ENCODE measurements around the gene ORAI3. TPM values are rescaled to one million over a fixed set of nuclear protein-coding genes. Genes with fewer than 3 reads are reported as not detected.

Gene ORAI3
- polyA plus RNA-seq, 1 donor from 2014 or later, result 7.3 TPM

- Histone ChIP-seq H2AFZ (ENCODE audit: low read depth, low read length) (peak within 1 kb of the TSS; percentile 96), H3K79me2 (replicated peaks; ENCODE audit: insufficient read depth, low read length) (peaks cover 8% of the 10 kb centered on the region), H3K9me3 (ENCODE audit: low read length) (no peaks in the 10 kb centered on the region), H3K9ac (ENCODE audit: low read length) (peak within 1 kb of the TSS; percentile 97), H3K4me3 (ENCODE audit: low read length) (peak within 1 kb of the TSS; percentile 91), H4K20me1 (ENCODE audit: insufficient read depth) (no peaks in the 10 kb centered on the region), H3K27ac (ENCODE audit: low read length) (peak within 1 kb of the TSS; percentile 97), H3K27me3 (ENCODE audit: insufficient read depth, low read depth, low read length) (no peaks in the 10 kb centered on the region), H3K9me2 (ENCODE audit: insufficient read depth, low read length) (no peaks in the 10 kb centered on the region), H3K4me2 (ENCODE audit: low read length) (peak within 1 kb of the TSS; percentile 78), H3F3A (ENCODE audit: insufficient read depth, low read length, poor library complexity, severe bottlenecking) (peaks cover 5% of the 10 kb centered on the region), H3K36me3 (ENCODE audit: insufficient read depth, low read length) (no peaks in the 10 kb centered on the region)
- no peak for TF ChIP-seq EZH2 (IDR thresholded peaks at IDR 0.05; ENCODE audit: borderline replicate concordance, insufficient read depth, low read length, poor library complexity, severe bottlenecking)
- TF ChIP-seq SMC3 (conservative IDR thresholded peaks at IDR 0.05; ENCODE audit: poor library complexity), result peak; percentile 52
- TF ChIP-seq RAD21 (conservative IDR thresholded peaks at IDR 0.05), result no peak
- TF ChIP-seq, protein P1, sequence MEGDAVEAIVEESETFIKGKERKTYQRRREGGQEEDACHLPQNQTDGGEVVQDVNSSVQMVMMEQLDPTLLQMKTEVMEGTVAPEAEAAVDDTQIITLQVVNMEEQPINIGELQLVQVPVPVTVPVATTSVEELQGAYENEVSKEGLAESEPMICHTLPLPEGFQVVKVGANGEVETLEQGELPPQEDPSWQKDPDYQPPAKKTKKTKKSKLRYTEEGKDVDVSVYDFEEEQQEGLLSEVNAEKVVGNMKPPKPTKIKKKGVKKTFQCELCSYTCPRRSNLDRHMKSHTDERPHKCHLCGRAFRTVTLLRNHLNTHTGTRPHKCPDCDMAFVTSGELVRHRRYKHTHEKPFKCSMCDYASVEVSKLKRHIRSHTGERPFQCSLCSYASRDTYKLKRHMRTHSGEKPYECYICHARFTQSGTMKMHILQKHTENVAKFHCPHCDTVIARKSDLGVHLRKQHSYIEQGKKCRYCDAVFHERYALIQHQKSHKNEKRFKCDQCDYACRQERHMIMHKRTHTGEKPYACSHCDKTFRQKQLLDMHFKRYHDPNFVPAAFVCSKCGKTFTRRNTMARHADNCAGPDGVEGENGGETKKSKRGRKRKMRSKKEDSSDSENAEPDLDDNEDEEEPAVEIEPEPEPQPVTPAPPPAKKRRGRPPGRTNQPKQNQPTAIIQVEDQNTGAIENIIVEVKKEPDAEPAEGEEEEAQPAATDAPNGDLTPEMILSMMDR (IDR thresholded peaks at IDR 0.05; ENCODE audit: poor library complexity, severe bottlenecking), result peak; percentile 27
- TF ChIP-seq TAF1 (IDR thresholded peaks at IDR 0.05; ENCODE audit: low read depth), result no peak
- TF ChIP-seq, protein P2, sequence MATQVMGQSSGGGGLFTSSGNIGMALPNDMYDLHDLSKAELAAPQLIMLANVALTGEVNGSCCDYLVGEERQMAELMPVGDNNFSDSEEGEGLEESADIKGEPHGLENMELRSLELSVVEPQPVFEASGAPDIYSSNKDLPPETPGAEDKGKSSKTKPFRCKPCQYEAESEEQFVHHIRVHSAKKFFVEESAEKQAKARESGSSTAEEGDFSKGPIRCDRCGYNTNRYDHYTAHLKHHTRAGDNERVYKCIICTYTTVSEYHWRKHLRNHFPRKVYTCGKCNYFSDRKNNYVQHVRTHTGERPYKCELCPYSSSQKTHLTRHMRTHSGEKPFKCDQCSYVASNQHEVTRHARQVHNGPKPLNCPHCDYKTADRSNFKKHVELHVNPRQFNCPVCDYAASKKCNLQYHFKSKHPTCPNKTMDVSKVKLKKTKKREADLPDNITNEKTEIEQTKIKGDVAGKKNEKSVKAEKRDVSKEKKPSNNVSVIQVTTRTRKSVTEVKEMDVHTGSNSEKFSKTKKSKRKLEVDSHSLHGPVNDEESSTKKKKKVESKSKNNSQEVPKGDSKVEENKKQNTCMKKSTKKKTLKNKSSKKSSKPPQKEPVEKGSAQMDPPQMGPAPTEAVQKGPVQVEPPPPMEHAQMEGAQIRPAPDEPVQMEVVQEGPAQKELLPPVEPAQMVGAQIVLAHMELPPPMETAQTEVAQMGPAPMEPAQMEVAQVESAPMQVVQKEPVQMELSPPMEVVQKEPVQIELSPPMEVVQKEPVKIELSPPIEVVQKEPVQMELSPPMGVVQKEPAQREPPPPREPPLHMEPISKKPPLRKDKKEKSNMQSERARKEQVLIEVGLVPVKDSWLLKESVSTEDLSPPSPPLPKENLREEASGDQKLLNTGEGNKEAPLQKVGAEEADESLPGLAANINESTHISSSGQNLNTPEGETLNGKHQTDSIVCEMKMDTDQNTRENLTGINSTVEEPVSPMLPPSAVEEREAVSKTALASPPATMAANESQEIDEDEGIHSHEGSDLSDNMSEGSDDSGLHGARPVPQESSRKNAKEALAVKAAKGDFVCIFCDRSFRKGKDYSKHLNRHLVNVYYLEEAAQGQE (IDR thresholded peaks at IDR 0.05; ENCODE audit: borderline replicate concordance), result peak; percentile 44
- TF ChIP-seq EP300 (conservative IDR thresholded peaks at IDR 0.05; ENCODE audit: poor library complexity, severe bottlenecking), result peak; percentile 100
- peak; percentile 32 for TF ChIP-seq POLR2AphosphoS5 (IDR thresholded peaks at IDR 0.05)
- peak; percentile 88 for TF ChIP-seq MXI1 (conservative IDR thresholded peaks at IDR 0.05; ENCODE audit: poor library complexity, severe bottlenecking)
These were observed 8.7 kb downstream of the ORAI3 start, which contains the start of gene SETD1A for GRCh38 chr16:30957456-30958174. TSS of gene SETD1A (plus strand) at chr16:30957754. CDS start at chr16:30958732, 978 bp downstream.

DNA sequence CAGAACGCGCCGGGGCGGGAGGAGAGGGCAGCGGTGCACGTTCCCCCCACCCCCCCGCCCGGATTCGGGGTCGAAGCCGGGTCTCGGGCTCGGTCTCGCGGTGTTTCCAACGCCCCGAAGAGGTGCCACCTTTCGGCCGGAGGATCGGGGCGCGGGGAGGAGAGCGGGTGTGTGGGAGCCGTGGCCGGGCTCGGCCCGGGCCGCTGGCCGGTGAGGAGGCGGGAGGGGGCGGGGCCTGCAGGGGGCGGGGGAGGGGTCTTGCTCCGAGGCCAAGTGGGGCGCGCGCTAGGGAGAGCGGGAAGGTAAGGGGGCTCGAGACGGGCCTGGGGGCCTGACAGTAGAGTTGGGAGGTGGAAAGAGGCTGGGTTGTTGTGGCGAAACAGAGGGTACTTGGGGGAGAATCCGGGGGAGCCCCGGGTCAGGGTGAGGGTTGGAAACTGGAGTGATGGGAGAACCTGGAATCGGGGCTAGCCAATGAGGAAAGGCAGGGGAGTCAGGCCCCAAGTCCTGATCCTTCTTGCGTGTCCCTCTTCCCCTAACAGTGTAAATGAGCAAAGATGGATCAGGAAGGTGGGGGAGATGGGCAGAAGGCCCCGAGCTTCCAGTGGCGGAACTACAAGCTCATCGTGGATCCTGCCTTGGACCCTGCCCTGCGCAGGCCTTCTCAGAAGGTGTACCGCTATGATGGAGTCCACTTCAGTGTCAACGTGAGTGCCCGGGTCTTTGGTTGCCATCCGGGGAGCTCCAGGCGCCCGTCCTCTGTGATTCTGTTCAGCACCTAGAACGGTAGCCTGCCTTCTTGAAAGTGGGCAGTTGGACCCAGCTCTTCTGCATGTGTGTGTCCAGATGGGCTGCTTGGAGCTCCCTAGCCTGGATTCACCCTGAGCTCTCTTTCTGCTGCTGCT is 9.6 kb downstream of the ORAI3 start:
- Histone ChIP-seq H3K27me3 (ENCODE audit: insufficient read depth, low read depth, low read length) (no peaks in the 10 kb centered on the region), H3K27ac (ENCODE audit: low read length) (peak overlapping the region; percentile 60), H3K36me3 (ENCODE audit: insufficient read depth, low read length) (no peaks in the 10 kb centered on the region), H3K4me3 (ENCODE audit: low read length) (peak overlapping the region; percentile 91), H3K9ac (ENCODE audit: low read length) (peak overlapping the region; percentile 97), H3K9me3 (ENCODE audit: low read length) (no peaks in the 10 kb centered on the region), H3F3A (ENCODE audit: insufficient read depth, low read length, poor library complexity, severe bottlenecking) (peaks cover 5% of the 10 kb centered on the region), H3K79me2 (replicated peaks; ENCODE audit: insufficient read depth, low read length) (peaks cover 8% of the 10 kb centered on the region), H3K9me2 (ENCODE audit: insufficient read depth, low read length) (no peaks in the 10 kb centered on the region), H3K4me2 (ENCODE audit: low read length) (peak overlapping the region; percentile 76), H4K20me1 (ENCODE audit: insufficient read depth) (no peaks in the 10 kb centered on the region), H2AFZ (ENCODE audit: low read depth, low read length) (no peak overlapping the region)
- TF ChIP-seq SMC3 (conservative IDR thresholded peaks at IDR 0.05; ENCODE audit: poor library complexity), result no peak
- TF ChIP-seq POLR2AphosphoS5 (IDR thresholded peaks at IDR 0.05), result peak; percentile 21
